Mesodermal cell (in vitro differentiated cells): ENCODE data around the gene BBS9.
"Not testable (repeated sequence)": the region's sequence is repeated elsewhere in the genome, so short reads cannot be mapped to it uniquely, and the experiment has no call there.

Experiments
- H3K27ac ChIP-seq: 2 replicates; pipeline ENCODE4 v1.7.0; 2013; ENCODE audit warnings: mild to moderate bottlenecking, low read depth, low read length, moderate library complexity; ENCODE audit not compliant: severe bottlenecking
- H3K36me3 ChIP-seq: 2 replicates; pipeline ENCODE4 v1.7.1; 2013; ENCODE audit warnings: mild to moderate bottlenecking, low read length, moderate library complexity; ENCODE audit not compliant: control insufficient read depth, insufficient read depth
- H3K4me1 ChIP-seq: one replicate; pipeline ENCODE4 v1.7.1; 2013; ENCODE audit warnings: mild to moderate bottlenecking, low read length; ENCODE audit not compliant: insufficient read depth, control insufficient read depth, poor library complexity, severe bottlenecking
- H3K4me3 ChIP-seq: 2 replicates; pipeline ENCODE4 v1.7.0; 2013; ENCODE audit warnings: low read length, control low read depth, mild to moderate bottlenecking; ENCODE audit not compliant: insufficient read depth, poor library complexity, severe bottlenecking; ENCODE audit errors: extremely low read depth
- H3K9me3 ChIP-seq: 2 replicates; pipeline ENCODE4 v1.7.1; 2013; ENCODE audit warnings: mild to moderate bottlenecking, low read length, moderate library complexity; ENCODE audit not compliant: control insufficient read depth
- WGBS, 2 experiments: methylation state at CpG; one replicate each; pipeline ENCODE4 v1.1.5; 2013; ENCODE audit warnings: missing lambda C conversion rate in 2 of 2; ENCODE audit not compliant: insufficient coverage in 2 of 2; 5-methylcytosine and 5-hydroxymethylcytosine counted together

The BBS9 gene

GRCh38 chr7:33232632-33233145 lies 103.3 kb downstream of the BBS9 start:
- H3K36me3 ChIP-seq, result no peaks in the 10 kb centered on the region
- no CpG with 5 or more reads among the region's 1 CpG for WGBS, 2 experiments
- no peaks in the 10 kb centered on the region for H3K4me1 ChIP-seq

GRCh38 chr7:33233659-33234058 lies 104.3 kb downstream of the BBS9 start:
- H3K36me3 ChIP-seq, result no peaks in the 10 kb centered on the region
- no peaks in the 10 kb centered on the region for H3K4me1 ChIP-seq
- H3K27ac ChIP-seq, result no peak overlapping the region
- no peak overlapping the region for H3K4me3 ChIP-seq
- 82 to 86% methylated on average over 2 to 3 of the region's 3 CpGs for WGBS, 2 experiments
- no peaks in the 10 kb centered on the region for H3K9me3 ChIP-seq

More at GRCh38 chr7:33232632-33233145, 103.3 kb downstream of the BBS9 start:
- Histone ChIP-seq H3K4me3 (no peak overlapping the region), H3K9me3 (no peaks in the 10 kb centered on the region), H3K27ac (no peak overlapping the region)

GRCh38 chr7:33237036-33237435 lies 107.7 kb downstream of the BBS9 start:
- WGBS, 2 experiments, result no CpG with 5 or more reads among the region's 2 CpGs
- Histone ChIP-seq H3K9me3 (no peaks in the 10 kb centered on the region), H3K36me3 (no peaks in the 10 kb centered on the region), H3K4me1 (no peaks in the 10 kb centered on the region), H3K27ac (no peak overlapping the region), H3K4me3 (no peak overlapping the region)

DNA sequence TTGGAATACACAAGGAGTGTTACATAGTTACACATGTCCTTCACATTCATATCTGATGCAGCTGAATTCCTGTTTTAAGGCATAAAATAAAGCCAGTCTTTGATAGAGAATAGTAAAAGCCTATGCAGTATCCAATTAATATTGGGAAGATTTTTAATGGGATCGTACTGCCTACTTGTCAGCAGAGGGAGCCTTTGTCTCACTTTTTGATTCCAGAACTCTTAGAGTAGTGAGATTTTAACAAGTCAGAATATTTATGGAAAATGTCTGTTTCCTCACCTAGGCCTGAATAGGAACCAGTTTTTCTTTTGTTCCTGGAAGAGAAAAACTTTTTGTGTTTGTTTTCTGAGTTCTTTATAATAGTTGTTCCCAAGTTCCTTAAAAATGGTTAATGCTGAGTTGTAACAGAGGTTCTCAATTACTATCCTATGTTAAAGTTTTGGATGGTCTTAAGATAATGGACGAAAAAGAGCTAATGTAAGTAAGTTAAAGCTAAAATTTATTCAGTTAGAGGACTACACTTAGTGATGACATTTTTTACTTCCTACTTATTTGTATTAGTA lies 114.0 kb downstream of the BBS9 start:
- Histone ChIP-seq H3K4me1 (no peaks in the 10 kb centered on the region), H3K36me3 (no peaks in the 10 kb centered on the region), H3K9me3 (no peaks in the 10 kb centered on the region), H3K27ac (no peak overlapping the region), H3K4me3 (no peak overlapping the region)
- WGBS, 2 experiments, result 0% methylated on average over 1 of the region's 2 CpGs; no CpG with 5 or more reads in 1 of the 2 experiments

GRCh38 chr7:33248671-33249070 lies 119.3 kb downstream of the BBS9 start:
- H3K4me1 ChIP-seq, result no peaks in the 10 kb centered on the region
- peaks cover 7% of the 10 kb centered on the region for H3K9me3 ChIP-seq
- no peak overlapping the region for H3K27ac ChIP-seq
- no peak overlapping the region for H3K4me3 ChIP-seq
- no peaks in the 10 kb centered on the region for H3K36me3 ChIP-seq
- WGBS, 2 experiments, result 95 to 100% methylated on average over 1 to 3 of the region's 4 CpGs

- H3K27ac ChIP-seq, result no peak overlapping the region
- H3K36me3 ChIP-seq, result no peaks in the 10 kb centered on the region
These were observed 121.1 kb downstream of the BBS9 start for GRCh38 chr7:33250421-33250871.

DNA sequence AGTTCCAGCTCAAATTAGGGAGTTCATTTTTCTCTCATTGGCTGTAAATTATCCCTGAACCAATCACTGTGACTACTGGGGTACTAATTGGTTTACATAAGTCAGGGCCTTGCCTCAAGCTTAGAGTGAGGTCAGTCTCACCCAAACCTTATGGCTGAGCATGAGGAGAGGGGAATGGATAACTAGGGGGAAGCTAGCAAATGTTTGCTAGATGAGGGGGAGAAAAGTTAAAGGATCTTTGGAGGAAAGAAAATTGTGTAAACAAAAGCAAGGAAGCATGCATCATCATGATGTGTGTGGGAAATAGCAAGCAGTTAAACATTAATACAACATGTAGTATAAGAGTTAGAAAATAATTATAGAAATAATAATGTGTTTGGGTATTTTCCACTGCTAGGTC lies 121.9 kb downstream of the BBS9 start:
- Histone ChIP-seq H3K4me3 (no peak overlapping the region), H3K27ac (no peak overlapping the region), H3K9me3 (peaks cover 7% of the 10 kb centered on the region), H3K36me3 (no peaks in the 10 kb centered on the region), H3K4me1 (no peaks in the 10 kb centered on the region)

More at GRCh38 chr7:33250421-33250871, 121.1 kb downstream of the BBS9 start:
- no peak overlapping the region for H3K4me3 ChIP-seq
- H3K4me1 ChIP-seq, result no peaks in the 10 kb centered on the region
- H3K9me3 ChIP-seq, result peaks cover 7% of the 10 kb centered on the region

DNA sequence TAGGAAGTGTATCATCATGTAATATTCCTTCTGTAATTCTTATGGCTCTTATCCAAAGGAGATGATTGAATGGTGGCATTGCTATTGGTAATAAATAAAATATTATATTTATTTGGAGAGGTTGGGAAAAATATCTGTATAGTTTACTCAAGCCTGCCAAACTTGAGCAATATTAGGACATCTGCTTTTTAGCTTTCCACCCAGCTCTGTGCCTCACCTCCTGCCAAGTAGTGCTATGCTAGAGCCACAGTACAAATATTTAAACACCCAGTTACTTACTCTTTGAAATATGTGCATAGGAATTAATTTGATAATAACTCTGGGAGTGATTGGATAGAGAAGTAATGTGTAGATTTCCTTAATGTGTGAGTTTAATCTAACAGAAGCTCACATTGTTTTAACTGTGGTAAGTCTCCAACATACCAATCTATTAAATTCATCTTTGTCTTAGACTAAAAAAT lies 129.2 kb downstream of the BBS9 start:
- Histone ChIP-seq H3K27ac (no peak overlapping the region), H3K4me3 (no peak overlapping the region), H3K9me3 (no peaks in the 10 kb centered on the region), H3K36me3 (no peaks in the 10 kb centered on the region), H3K4me1 (no peaks in the 10 kb centered on the region)

- WGBS, 2 experiments, result 72 to 75% methylated on average over 2 of the region's 3 CpGs
- H3K9me3 ChIP-seq, result no peaks in the 10 kb centered on the region
- H3K36me3 ChIP-seq, result no peaks in the 10 kb centered on the region
- no peak overlapping the region for H3K27ac ChIP-seq
- no peak overlapping the region for H3K4me3 ChIP-seq
- no peaks in the 10 kb centered on the region for H3K4me1 ChIP-seq
These were observed 132.2 kb downstream of the BBS9 start for GRCh38 chr7:33261585-33261984.

GRCh38 chr7:33262476-33262875 lies 133.1 kb downstream of the BBS9 start:
- no peaks in the 10 kb centered on the region for H3K36me3 ChIP-seq
- no peak overlapping the region for H3K27ac ChIP-seq
- no peaks in the 10 kb centered on the region for H3K4me1 ChIP-seq
- WGBS, 2 experiments, result 67 to 73% methylated on average over 2 of the region's 3 CpGs
- no peaks in the 10 kb centered on the region for H3K9me3 ChIP-seq
- H3K4me3 ChIP-seq, result no peak overlapping the region

GRCh38 chr7:33271839-33272371 lies 142.5 kb downstream of the BBS9 start:
- H3K4me3 ChIP-seq, H3K27ac ChIP-seq, H3K36me3 ChIP-seq, H3K9me3 ChIP-seq, H3K4me1 ChIP-seq: not testable (repeated sequence)
- WGBS, 2 experiments, result 100% methylated on average over 1 of the region's 4 CpGs
